IMR-90 (cell line): ENCODE measurements around the gene ARL5C. TPM values are rescaled to one million over a fixed set of nuclear protein-coding genes. Genes with fewer than 3 reads are reported as not detected.

ENCODE experiments used
- ATAC-seq: fragments of 200-7000 bp; cut with Tn5 transposase; 2 replicates; pipeline ENCODE4 v1.9.1; 2020; ENCODE audit warnings: low read depth, mild to moderate bottlenecking, moderate library complexity
- BruUV-seq: library from RNA; stranded (reverse); fragments of 400-500 nt; replicated peaks from 2 replicates; lab custom pipeline; 2021; lab: Mats Ljungman, UMichigan
- CTCF ChIA-PET: fragments of 300-600 bp; formaldehyde crosslinking; extraction: SDS; loops from one replicate; lab custom pipeline; 2021; ENCODE audit warnings: antibody characterized with exemption; lab: Yijun Ruan, JAX
- POLR2A ChIA-PET: fragments of 300-600 bp; sonication (Branson Sonifier 250); formaldehyde crosslinking; loops from one replicate; lab custom pipeline; 2022; ENCODE audit warnings: antibody characterized with exemption; ENCODE audit not compliant: unreplicated experiment; lab: Charles Lee
- DNase-seq: peaks from one replicate; pipeline ENCODE4 v3.0.0; 2013
- H2AFZ ChIP-seq: replicated peaks from 2 replicates; pipeline ENCODE3; 2013; ENCODE audit warnings: low read length, mild to moderate bottlenecking; ENCODE audit not compliant: poor library complexity
- H2AK5ac ChIP-seq: 2 replicates; pipeline ENCODE4 v1.6.1; 2013; ENCODE audit warnings: low read depth, low read length, inconsistent platforms
- H2AK9ac ChIP-seq: replicated peaks from 2 replicates; pipeline ENCODE3; 2013; ENCODE audit warnings: mild to moderate bottlenecking, low read depth, low read length, moderate library complexity; ENCODE audit not compliant: poor library complexity
- H2BK120ac ChIP-seq: 2 replicates; pipeline ENCODE4 v1.6.1; 2013; ENCODE audit warnings: low read depth, low read length, inconsistent platforms
- H2BK15ac ChIP-seq: 3 replicates; pipeline ENCODE4 v1.6.1; 2013; ENCODE audit warnings: low read depth, low read length, inconsistent platforms
- H2BK20ac ChIP-seq: 2 replicates; pipeline ENCODE4 v1.6.1; 2013; ENCODE audit warnings: low read depth, mild to moderate bottlenecking, inconsistent platforms, low read length, moderate library complexity
- H2BK5ac ChIP-seq: 2 replicates; pipeline ENCODE4 v1.6.1; 2013; ENCODE audit warnings: mild to moderate bottlenecking, low read depth, low read length, inconsistent platforms; ENCODE audit not compliant: poor library complexity, severe bottlenecking
- H3K14ac ChIP-seq: replicated peaks from 2 replicates; pipeline ENCODE4 v1.6.1; 2013; ENCODE audit warnings: low read depth, low read length, inconsistent platforms
- H3K18ac ChIP-seq: 2 replicates; pipeline ENCODE4 v1.6.1; 2013; ENCODE audit warnings: low read depth, low read length, control low read depth
- H3K23ac ChIP-seq: 2 replicates; pipeline ENCODE4 v1.6.1; 2013; ENCODE audit warnings: low read depth, low read length, inconsistent platforms
- H3K27ac ChIP-seq: 2 replicates; pipeline ENCODE4 v1.5.1; 2013; ENCODE audit warnings: mild to moderate bottlenecking, control low read depth, low read length; ENCODE audit not compliant: insufficient read depth
- H3K27me3 ChIP-seq: 2 replicates; pipeline ENCODE4 v1.6.1; 2013; ENCODE audit warnings: low read length; ENCODE audit not compliant: control insufficient read depth, insufficient read depth
- H3K36me3 ChIP-seq: 2 replicates; pipeline ENCODE4 v1.6.1; 2013; ENCODE audit warnings: low read length, mixed read lengths; ENCODE audit not compliant: control insufficient read depth, insufficient read depth
- H3K4ac ChIP-seq: 2 replicates; pipeline ENCODE4 v1.6.1; 2013; ENCODE audit warnings: low read depth, low read length, inconsistent platforms
- H3K4me1 ChIP-seq: 2 replicates; pipeline ENCODE4 v1.6.1; 2013; ENCODE audit warnings: low read length, mixed read lengths; ENCODE audit not compliant: control insufficient read depth, insufficient read depth
- H3K4me2 ChIP-seq: 2 replicates; pipeline ENCODE4 v1.6.1; 2013; ENCODE audit warnings: low read depth, mild to moderate bottlenecking, control low read depth, low read length, moderate library complexity
- H3K4me3 ChIP-seq: 2 replicates; pipeline ENCODE4 v1.5.1; 2013; ENCODE audit warnings: low read depth, mild to moderate bottlenecking, control low read depth, low read length, moderate library complexity; ENCODE audit not compliant: insufficient read depth
- H3K56ac ChIP-seq: 2 replicates; pipeline ENCODE4 v1.6.1; 2013; ENCODE audit warnings: low read length, inconsistent platforms; ENCODE audit not compliant: insufficient read depth; ENCODE audit errors: extremely low read depth
- H3K79me1 ChIP-seq, 2 experiments: 2 replicates each; pipeline ENCODE4 v1.6.1; 2013; ENCODE audit warnings: low read length in 2 of 2, inconsistent platforms in 1 of 2, low read depth in 1 of 2
- H3K9ac ChIP-seq: 2 replicates; pipeline ENCODE4 v1.6.1; 2013; ENCODE audit warnings: low read depth, low read length, control low read depth
- H3K9me1 ChIP-seq: 2 replicates; pipeline ENCODE4 v1.6.1; 2013; ENCODE audit warnings: low read length, inconsistent platforms; ENCODE audit not compliant: insufficient read depth
- H3K9me3 ChIP-seq: 2 replicates; pipeline ENCODE4 v1.6.1; 2013; ENCODE audit warnings: low read length; ENCODE audit not compliant: control insufficient read depth, insufficient read depth
- H4K20me1 ChIP-seq: 2 replicates; pipeline ENCODE4 v1.6.1; 2013; ENCODE audit warnings: low read length, inconsistent platforms; ENCODE audit not compliant: insufficient read depth
- H4K5ac ChIP-seq: 2 replicates; pipeline ENCODE4 v1.6.1; 2013; ENCODE audit warnings: mild to moderate bottlenecking, low read depth, low read length, control low read depth
- H4K8ac ChIP-seq, 2 experiments: 2 replicates each; pipeline ENCODE4 v1.6.1; 2013; ENCODE audit warnings: low read depth in 2 of 2, low read length in 2 of 2, control low read depth in 1 of 2, inconsistent platforms in 1 of 2
- H4K91ac ChIP-seq: 2 replicates; pipeline ENCODE4 v1.6.1; 2013; ENCODE audit warnings: low read depth, low read length, inconsistent platforms; ENCODE audit not compliant: insufficient read depth
- CEBPB ChIP-seq: IDR thresholded peaks from 2 replicates; pipeline ENCODE4 v1.6.1; 2012; ENCODE audit warnings: low read depth, low read length, improper control_type of control experiment
- SMC3 ChIP-seq: fragments of 150-350 bp; IDR thresholded peaks from 2 replicates; pipeline ENCODE4 v1.6.1; 2016; ENCODE audit warnings: low read depth, mild to moderate bottlenecking, antibody characterized with exemption, low read length, moderate library complexity
- whole genome bisulfite sequencing, 2 experiments: methylation state at CpG; one replicate each; pipeline versions ENCODE4 v1.1.5 to v1.1.7; 2013; ENCODE audit warnings: missing lambda C conversion rate in 2 of 2; ENCODE audit not compliant: insufficient read length in 1 of 2; ENCODE audit errors: extremely low coverage in 2 of 2; 5-methylcytosine and 5-hydroxymethylcytosine counted together
- dilution Hi-C: fragments of 300-500 bp; cut with HindIII; formaldehyde crosslinking; loops from one replicate; pipeline ENCODE4 v1.14.3; 2018; ENCODE audit warnings: low sequenced_read_pairs; ENCODE audit not compliant: unreplicated experiment
- in situ Hi-C: fragments of 300-500 bp; cut with MboI; formaldehyde crosslinking; loops from 3 replicates; pipeline ENCODE4 v1.14.3; 2019; ENCODE audit warnings: low sequenced_read_pairs, inconsistent platforms, mixed read lengths
- intact Hi-C: fragments of 100-400 bp; cut with micrococcal nuclease; formaldehyde crosslinking; loops from 2 replicates; pipeline ENCODE4 v1.10.0; 2022
- polyA plus RNA-seq, 3 experiments: library from polyadenylated mRNA; depleted of rRNA; stranded (reverse); fragments of >200 nt; gene quantifications; 2 replicates each; pipeline ENCODE4 v1.2.3, GENCODE V29; 2012; ENCODE audit warnings: low replicate concordance in 1 of 3
- total RNA-seq: library from RNA; depleted of rRNA; stranded (reverse); fragments of >200 nt; gene quantifications from 2 replicates; pipeline ENCODE4 v1.2.3, GENCODE V29; 2012

ARL5C gene
- total and polyA plus RNA-seq, 2 of the 4 experiments (the other 2 are of a cell fraction), result not detected

GRCh38 chr17:39141915-39142664 is 23.9 kb downstream of the ARL5C start:
- Histone ChIP-seq H3K4me3 (no peak overlapping the region), H2BK5ac (no peak overlapping the region), H3K18ac (no peak overlapping the region), H4K8ac (no peak overlapping the region), H3K9me1 (peaks cover 18% of the 10 kb centered on the region), H3K4me2 (no peak overlapping the region), H3K23ac (no peak overlapping the region), H3K56ac (no peak overlapping the region), H4K20me1 (no peaks in the 10 kb centered on the region), H2BK20ac (no peak overlapping the region), H4K91ac (no peak overlapping the region), H3K27me3 (no peaks in the 10 kb centered on the region), H2AK9ac (no peak overlapping the region), H2AFZ (no peak overlapping the region), H3K4me1 (peaks cover 15% of the 10 kb centered on the region), H3K4ac (no peak overlapping the region), H3K36me3 (no peaks in the 10 kb centered on the region), H2BK15ac (no peak overlapping the region), H3K14ac (no peak overlapping the region), H3K79me1 (no peaks in the 10 kb centered on the region), H3K27ac (no peak overlapping the region), H4K5ac (no peak overlapping the region), H2BK120ac (no peak overlapping the region; the same call in 1 of the 2 replicates), H3K9me3 (no peaks in the 10 kb centered on the region), H3K9ac (no peak overlapping the region), H2AK5ac (peak overlapping the region; percentile 13; the same call in 1 of the 2 replicates)
- intact Hi-C loops, result no loop called here
- no peak for DNase-seq
- no peak for ATAC-seq
- dilution Hi-C loops, result no loop called here
- ChIA-PET CTCF (no interaction called here), POLR2A (no interaction called here)
- TF ChIP-seq CEBPB (peak; percentile 68; the same call in 1 of the 2 replicates), SMC3 (no peak)
- WGBS, 2 experiments, result 100% methylated on average over 4 of the region's 11 CpGs; no CpG with 5 or more reads in 1 of the 2 experiments
- no TSS peak for BruUV-seq
- in situ Hi-C loops, result no loop called here
